ENCODE data around the gene FOXO6. TPM values are rescaled to one million over a fixed set of nuclear protein-coding genes. Genes with fewer than 3 reads are reported as not detected.

Gene FOXO6
- total RNA-seq, 2 experiments from 2014 or later: 0.19 TPM

DNA sequence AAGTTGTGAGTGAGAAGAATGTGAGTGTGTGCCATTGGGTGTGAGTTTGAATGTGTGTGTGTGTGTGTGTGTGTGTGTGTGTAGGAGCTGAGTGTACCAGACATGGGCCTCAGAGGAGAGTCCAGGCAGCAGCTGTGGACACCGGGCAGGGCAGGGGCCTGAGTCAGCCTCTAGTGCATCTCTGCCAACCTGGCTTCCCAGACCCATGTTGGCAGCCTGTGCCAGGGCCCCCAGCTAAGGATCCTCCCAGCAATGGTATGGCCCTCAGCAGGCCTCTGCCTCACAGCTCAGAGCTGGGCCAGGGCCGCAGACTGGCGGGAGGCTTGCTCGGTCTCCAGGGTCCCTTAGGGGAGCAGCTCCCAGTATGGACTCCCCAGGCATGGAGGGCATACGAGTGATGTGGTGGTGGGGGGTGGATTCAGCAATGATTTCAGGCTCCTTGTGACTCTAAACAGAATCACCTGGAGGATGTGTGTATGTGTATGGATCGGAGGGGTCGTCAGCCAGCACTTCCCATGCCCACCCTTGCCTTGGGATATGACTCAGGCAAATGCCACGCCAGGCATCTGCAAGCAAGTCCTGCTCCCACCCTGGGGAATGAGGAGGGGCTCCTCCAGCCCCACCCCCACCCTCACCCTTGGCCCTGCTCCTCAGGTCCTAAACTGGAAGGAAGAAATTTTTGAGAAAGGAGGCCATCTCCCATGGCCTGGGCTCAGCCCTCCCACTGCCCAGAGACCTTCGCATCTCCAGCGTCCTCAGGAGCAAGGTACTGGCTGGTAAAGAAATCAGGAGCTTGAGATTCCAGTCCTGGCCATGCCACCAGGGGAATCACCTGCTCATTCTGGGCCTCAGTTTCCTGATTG lies 1.8 kb upstream of the FOXO6 start:
- H3K4me3 Mint-ChIP-seq: no peak overlapping the region

DNA sequence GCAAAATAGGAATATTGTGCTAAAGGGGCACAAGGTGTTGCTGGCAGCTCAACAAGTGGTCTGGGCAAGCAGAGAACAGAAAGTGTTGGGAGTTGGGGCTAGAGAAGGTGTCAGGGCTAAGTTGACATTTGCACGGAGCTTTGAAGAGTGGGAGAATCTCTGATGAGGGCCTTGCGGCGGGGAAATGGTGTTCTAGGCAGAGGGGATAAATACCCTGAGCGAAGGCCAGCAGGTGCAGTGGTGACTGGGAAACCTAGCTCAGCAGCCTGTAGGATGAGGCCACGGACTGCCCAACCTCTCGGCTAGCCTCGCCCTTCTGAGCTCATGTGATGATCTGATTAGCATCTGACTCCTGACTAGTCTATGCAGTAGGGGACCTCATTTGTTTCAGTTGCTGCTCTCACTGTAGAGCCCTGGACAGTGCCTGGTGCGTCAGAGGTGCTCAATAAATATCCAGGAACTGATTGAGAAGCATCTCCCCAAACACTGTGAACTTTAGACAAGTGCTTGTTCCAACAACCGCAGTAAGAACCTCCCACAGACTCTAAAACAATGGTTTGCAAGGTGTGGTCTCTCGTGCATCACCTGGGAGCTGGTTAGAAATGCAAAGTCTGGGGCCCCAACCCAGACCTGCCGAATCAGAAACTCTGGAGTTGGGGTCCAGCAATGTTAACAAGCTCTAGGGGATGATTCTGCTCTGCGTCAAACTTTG lies 1.0 kb upstream of the FOXO6 start:
- DNase-seq: no peak
- H3K27ac Mint-ChIP-seq: no peak overlapping the region
- CTCF ChIA-PET: no interaction called here
- no peaks in the 10 kb centered on the region for H3K36me3 Mint-ChIP-seq
- peak overlapping the region; percentile 56 for H3K4me3 Mint-ChIP-seq
- H3K4me1 Mint-ChIP-seq (ENCODE audit: low read depth): peaks cover 4% of the 10 kb centered on the region
- H3K9me3 Mint-ChIP-seq: no peaks in the 10 kb centered on the region
- POLR2A ChIA-PET: no interaction called here
- H3K27me3 Mint-ChIP-seq: peaks cover 19% of the 10 kb centered on the region
- intact Hi-C loops (cut with micrococcal nuclease): loop anchor here (10.0 kb wide), 1 partner anchor 375 kb away; no protein-coding TSS in a partner anchor

More for the DNA sequence above, 1.8 kb upstream of the FOXO6 start:
- peaks cover 4% of the 10 kb centered on the region for H3K4me1 Mint-ChIP-seq (ENCODE audit: low read depth)
- ChIA-PET CTCF (no interaction called here), POLR2A (no interaction called here)
- H3K27me3 Mint-ChIP-seq: peaks cover 19% of the 10 kb centered on the region
- H3K36me3 Mint-ChIP-seq: no peaks in the 10 kb centered on the region
- DNase-seq: no peak
- intact Hi-C loops (cut with micrococcal nuclease): loop anchor here (10.0 kb wide), 1 partner anchor 375 kb away; no protein-coding TSS in a partner anchor
- H3K9me3 Mint-ChIP-seq: no peaks in the 10 kb centered on the region
- no peak overlapping the region for H3K27ac Mint-ChIP-seq

DNA sequence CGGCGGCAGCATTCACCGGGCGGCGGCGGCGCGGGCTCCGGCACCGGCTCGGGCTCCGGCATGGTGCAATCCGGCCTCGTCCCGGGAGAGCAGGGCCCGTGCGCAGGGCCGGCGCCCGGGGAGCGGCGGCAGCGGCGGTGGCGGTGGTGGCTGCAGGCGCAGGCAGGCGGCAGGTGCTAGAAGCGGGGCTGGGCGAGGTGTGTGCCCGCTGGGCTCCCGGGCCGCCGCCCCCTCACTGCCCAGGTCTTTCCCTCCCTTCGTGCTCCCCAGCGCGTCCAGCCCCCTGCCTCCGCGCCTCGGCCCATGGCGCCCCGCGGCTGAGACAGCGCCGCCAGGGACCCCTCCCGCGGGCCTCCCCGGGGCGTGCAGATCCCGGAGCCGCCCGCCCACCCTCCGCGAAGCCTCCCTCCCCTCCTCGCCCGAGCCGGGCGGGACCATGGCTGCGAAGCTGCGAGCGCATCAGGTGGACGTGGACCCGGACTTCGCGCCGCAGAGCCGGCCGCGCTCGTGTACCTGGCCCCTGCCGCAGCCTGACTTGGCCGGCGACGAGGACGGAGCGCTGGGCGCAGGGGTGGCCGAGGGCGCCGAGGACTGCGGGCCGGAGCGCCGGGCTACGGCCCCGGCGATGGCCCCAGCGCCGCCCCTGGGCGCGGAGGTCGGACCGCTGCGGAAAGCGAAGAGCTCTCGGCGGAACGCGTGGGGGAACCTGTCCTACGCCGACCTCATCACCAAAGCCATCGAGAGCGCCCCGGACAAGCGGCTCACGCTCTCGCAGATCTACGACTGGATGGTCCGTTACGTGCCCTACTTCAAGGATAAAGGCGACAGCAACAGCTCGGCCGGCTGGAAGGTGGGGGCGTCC lies 492 bp downstream of the FOXO6 start:
- ChIA-PET POLR2A (interaction anchor here (1.0 kb wide), 1 partner anchor 129 kb away, joined by 3 read pairs; no protein-coding TSS in a partner anchor), CTCF (interaction anchor here (1.5 kb wide), 2 partner anchors 20 to 21 kb away, joined by 4 to 6 read pairs; no protein-coding TSS in a partner anchor)
- Mint-ChIP-seq H3K27me3 (peaks cover 22% of the 10 kb centered on the region), H3K36me3 (no peaks in the 10 kb centered on the region), H3K9me3 (no peaks in the 10 kb centered on the region), H3K4me3 (no peak overlapping the region), H3K4me1 (ENCODE audit: low read depth) (peaks cover 4% of the 10 kb centered on the region), H3K27ac (no peak overlapping the region)
- intact Hi-C loops (cut with micrococcal nuclease): loop anchor here (10.0 kb wide), 1 partner anchor 377 kb away; no protein-coding TSS in a partner anchor
- DNase-seq: peak; percentile 38

DNA sequence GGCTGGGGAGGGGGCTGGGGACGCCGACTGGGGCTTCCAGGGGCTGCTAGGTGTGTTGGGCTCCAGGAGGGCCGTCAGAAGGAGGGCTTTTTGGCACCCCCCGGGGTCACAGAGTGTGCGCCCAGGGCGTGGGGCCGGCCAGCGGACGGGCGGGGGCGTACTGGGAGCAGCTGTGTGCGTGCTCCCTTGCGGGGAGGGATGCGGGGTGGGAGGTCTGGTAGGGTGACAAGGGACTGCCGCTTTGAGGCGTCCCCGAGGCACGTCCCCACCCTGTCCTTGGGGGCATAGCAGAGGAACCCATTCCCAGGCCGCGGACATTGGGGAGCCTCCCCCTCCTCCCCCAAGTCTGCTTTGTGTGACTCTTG lies 1.1 kb downstream of the FOXO6 start:
- no peak overlapping the region for H3K4me3 Mint-ChIP-seq
- DNase-seq: no peak
- H3K9me3 Mint-ChIP-seq: no peaks in the 10 kb centered on the region
- no peak overlapping the region for H3K27ac Mint-ChIP-seq
- CTCF ChIA-PET: interaction anchor here (1.5 kb wide), 2 partner anchors 20 to 21 kb away, joined by 4 to 6 read pairs; no protein-coding TSS in a partner anchor
- H3K4me1 Mint-ChIP-seq (ENCODE audit: low read depth): peaks cover 4% of the 10 kb centered on the region
- H3K27me3 Mint-ChIP-seq: peaks cover 26% of the 10 kb centered on the region
- no peaks in the 10 kb centered on the region for H3K36me3 Mint-ChIP-seq
- intact Hi-C loops (cut with micrococcal nuclease): loop anchor here (10.0 kb wide), 1 partner anchor 378 kb away; no protein-coding TSS in a partner anchor
- POLR2A ChIA-PET: interaction anchor here (1.0 kb wide), 1 partner anchor 128 kb away, joined by 3 read pairs; no protein-coding TSS in a partner anchor

DNA sequence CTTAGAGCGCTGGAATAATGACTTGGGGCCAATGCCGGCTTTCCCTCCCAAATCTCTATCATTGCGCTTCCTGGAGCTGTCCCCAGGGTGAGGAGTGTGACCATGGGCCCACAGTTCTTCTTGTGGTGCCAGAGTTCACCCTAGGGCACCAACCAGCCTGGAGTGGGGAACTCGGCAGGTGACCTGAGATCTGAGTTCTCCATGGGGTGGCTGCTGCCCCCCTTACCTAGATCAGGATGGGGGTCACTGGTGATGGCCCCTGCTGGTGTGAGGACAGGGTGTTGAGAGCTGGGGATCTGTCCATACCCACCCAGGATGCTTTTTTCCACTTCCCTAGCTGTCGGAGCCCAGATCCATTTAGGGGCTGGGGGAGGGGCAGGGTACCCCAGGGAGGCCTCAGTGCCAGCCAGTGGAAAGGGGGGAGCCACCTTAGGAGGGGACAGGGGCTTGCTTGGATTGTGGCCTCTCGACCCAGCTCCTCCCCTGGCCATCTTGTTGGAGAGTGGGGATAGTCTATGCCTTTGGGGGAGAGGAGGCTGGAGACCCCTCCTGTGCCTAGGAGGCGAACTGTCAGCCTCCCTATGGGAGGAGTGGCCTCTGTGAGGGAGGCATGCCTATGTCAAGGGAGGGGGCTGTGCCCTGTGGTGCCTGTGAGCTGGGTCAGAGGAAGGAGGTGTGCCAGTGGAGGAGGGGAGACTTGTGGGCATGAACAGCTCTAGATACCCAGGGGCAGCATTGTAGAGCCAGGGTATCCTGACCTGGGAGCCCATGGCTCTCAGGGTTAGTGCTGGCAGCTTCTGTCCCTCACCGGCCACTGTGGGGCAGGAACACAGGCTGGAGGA lies 1.7 kb downstream of the FOXO6 start:
- no peak overlapping the region for H3K27ac Mint-ChIP-seq
- ChIA-PET POLR2A (interaction anchor here (1.0 kb wide), 1 partner anchor 127 kb away, joined by 3 read pairs; no protein-coding TSS in a partner anchor), CTCF (interaction anchor here (1.5 kb wide), 1 partner anchor 19 kb away, joined by 6 read pairs; no protein-coding TSS in a partner anchor)
- H3K36me3 Mint-ChIP-seq: no peaks in the 10 kb centered on the region
- no peak for DNase-seq
- intact Hi-C loops (cut with micrococcal nuclease): loop anchor here (10.0 kb wide), 1 partner anchor 378 kb away; no protein-coding TSS in a partner anchor
- H3K27me3 Mint-ChIP-seq: peaks cover 28% of the 10 kb centered on the region
- no peaks in the 10 kb centered on the region for H3K9me3 Mint-ChIP-seq
- H3K4me1 Mint-ChIP-seq (ENCODE audit: low read depth): peaks cover 4% of the 10 kb centered on the region
- no peak overlapping the region for H3K4me3 Mint-ChIP-seq

DNA sequence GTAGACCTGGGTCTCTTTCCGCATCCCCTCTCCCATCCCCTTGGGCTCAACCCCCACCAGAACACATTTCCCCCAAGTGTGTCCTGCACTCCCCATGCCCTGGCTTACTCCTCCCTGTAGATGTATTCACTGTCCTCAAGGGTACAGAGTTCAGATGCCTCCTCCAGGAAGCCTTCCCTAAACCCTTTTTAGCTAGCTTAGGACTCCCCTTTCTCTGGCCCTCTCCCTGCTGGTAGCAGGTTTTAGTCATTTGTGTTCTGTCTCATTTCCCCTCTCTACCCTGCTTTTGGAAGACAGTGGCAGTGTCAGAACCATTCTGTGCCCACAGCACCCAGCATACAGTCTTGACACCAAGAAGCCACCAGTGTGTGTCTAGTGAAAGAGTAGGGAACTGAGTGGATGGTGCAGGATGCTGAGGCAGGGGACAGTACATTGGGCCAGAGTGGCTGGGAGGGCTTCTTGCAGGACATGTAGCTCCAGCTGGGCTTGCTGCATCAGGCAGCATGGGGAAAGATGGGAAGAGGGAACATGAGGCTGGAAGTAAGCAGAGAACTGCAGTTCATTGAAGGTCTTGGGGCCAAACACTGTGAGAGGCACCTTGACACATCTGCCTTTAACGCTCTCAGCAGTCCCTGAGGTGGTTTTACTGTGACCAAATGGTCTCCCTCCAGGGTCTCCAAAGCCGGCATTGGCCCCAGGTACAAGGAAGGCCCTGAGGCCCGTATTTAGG lies 2.5 kb downstream of the FOXO6 start:
- H3K4me1 Mint-ChIP-seq (ENCODE audit: low read depth): peaks cover 4% of the 10 kb centered on the region
- peaks cover 26% of the 10 kb centered on the region for H3K27me3 Mint-ChIP-seq
- H3K36me3 Mint-ChIP-seq: no peaks in the 10 kb centered on the region
- ChIA-PET CTCF (no interaction called here), POLR2A (no interaction called here)
- no peak overlapping the region for H3K4me3 Mint-ChIP-seq
- no peak overlapping the region for H3K27ac Mint-ChIP-seq
- DNase-seq: no peak
- H3K9me3 Mint-ChIP-seq: no peaks in the 10 kb centered on the region
- intact Hi-C loops (cut with micrococcal nuclease): loop anchor here (10.0 kb wide), 1 partner anchor 379 kb away; no protein-coding TSS in a partner anchor

DNA sequence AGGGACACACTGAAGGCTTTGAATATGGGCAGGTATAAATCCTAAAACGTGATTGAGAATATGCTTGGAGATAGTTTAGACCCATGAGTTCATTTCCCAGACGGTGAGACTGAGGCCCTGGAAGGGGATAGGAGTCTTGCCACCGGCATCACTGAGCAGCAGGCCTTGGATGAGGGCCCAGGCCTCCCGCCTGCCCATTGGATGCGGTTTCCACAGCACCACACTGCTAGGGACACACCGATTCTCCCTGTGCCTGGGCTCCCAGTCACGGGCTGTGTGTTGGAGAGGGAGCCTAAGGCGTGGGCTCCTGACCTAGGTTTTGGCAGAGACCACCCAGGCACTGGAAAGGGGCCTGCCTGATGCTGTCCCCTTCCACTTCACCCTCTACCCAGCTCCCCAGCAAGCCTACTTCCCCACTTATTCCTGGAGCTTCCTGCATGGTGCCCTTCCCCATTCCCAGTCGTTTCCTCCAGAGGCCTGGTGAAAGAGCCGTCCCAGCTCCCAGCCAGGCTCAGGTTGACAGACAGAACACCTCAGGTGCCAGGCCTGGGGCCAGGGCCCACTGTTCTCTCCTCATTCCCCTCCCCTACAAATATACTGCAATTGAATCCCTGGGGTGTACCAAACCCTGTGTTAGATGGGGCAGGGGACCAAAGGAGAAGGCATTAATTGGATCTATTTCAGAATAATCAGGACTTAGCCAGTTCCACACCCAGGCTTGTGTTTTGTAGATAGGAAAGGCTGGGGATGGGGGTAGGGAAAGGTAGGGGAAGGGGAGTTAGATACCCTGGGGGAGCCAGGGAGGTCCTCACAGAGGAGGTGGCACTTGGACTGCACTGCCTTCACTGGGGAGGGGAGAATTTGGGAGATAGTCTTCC lies 3.4 kb downstream of the FOXO6 start:
- no peak for DNase-seq
- Mint-ChIP-seq H3K4me1 (ENCODE audit: low read depth) (peaks cover 4% of the 10 kb centered on the region), H3K4me3 (no peak overlapping the region), H3K27me3 (peaks cover 34% of the 10 kb centered on the region), H3K27ac (no peak overlapping the region), H3K36me3 (no peaks in the 10 kb centered on the region), H3K9me3 (no peaks in the 10 kb centered on the region)
- ChIA-PET CTCF (no interaction called here), POLR2A (no interaction called here)
- intact Hi-C loops (cut with micrococcal nuclease): loop anchor here (10.0 kb wide), 1 partner anchor 380 kb away; no protein-coding TSS in a partner anchor

DNA sequence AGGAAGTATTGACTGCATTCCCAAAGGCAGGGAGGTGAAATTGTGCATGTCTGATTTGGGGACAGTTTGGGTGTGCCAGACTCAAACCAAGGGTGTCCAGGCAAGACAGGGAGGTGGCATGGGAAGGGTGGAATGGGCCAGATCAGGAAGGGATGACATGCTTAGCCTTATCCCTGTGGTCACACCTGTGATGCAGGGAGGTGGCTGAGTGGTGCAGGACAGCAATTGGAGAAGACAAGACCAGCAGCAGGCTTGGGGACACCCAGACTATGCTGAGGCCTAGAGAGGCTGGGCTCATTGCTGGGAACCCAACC lies 4.0 kb downstream of the FOXO6 start:
- peaks cover 4% of the 10 kb centered on the region for H3K4me1 Mint-ChIP-seq (ENCODE audit: low read depth)
- intact Hi-C loops (cut with micrococcal nuclease): loop anchor here (10.0 kb wide), 1 partner anchor 380 kb away; no protein-coding TSS in a partner anchor
- ChIA-PET CTCF (interaction anchor here (1.0 kb wide), 1 partner anchor 17 kb away, joined by 3 read pairs; no protein-coding TSS in a partner anchor), POLR2A (no interaction called here)
- no peak overlapping the region for H3K4me3 Mint-ChIP-seq
- H3K9me3 Mint-ChIP-seq: no peaks in the 10 kb centered on the region
- peaks cover 32% of the 10 kb centered on the region for H3K27me3 Mint-ChIP-seq
- no peak overlapping the region for H3K27ac Mint-ChIP-seq
- H3K36me3 Mint-ChIP-seq: no peaks in the 10 kb centered on the region
- DNase-seq: no peak

DNA sequence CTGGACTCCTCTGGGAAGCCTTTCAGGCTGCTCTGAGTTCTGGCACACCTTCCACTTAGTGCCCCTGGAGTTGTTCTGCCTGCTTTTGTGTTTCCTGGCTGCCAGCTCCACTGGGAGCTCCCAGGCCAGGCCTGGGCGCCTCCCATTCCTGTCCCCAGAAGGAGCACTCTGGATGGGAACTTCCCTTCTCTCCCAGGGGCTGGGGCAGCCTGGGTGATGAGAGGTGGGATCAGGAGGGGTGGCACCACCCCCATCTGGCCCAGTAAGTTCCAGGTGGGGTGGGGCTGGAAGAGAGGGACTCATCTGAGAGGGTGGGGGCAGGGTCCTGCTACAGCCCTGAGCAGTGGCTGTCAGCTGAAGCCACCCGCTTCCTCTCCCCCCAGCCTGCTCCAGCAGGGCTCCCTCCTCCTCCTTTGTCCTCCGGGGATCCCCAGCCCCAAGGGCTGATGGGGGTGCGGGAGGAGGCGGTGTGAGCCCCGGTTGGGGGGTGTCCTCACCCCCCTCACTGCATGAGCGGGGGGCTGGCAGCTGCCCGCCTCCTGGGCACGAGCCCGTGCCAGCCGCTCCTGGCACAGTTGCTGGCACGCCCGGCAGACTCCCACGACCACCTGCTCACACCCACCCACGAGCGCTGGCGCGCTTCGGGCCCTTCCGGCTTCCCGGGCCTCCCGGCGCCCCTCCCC lies 4.7 kb downstream of the FOXO6 start:
- no peaks in the 10 kb centered on the region for H3K36me3 Mint-ChIP-seq
- peaks cover 34% of the 10 kb centered on the region for H3K27me3 Mint-ChIP-seq
- peaks cover 2% of the 10 kb centered on the region for H3K4me1 Mint-ChIP-seq (ENCODE audit: low read depth)
- no peak overlapping the region for H3K4me3 Mint-ChIP-seq
- CTCF ChIA-PET: interaction anchor here (1.0 kb wide), 1 partner anchor 17 kb away, joined by 3 read pairs; no protein-coding TSS in a partner anchor
- H3K27ac Mint-ChIP-seq: no peak overlapping the region
- no peaks in the 10 kb centered on the region for H3K9me3 Mint-ChIP-seq
- POLR2A ChIA-PET: no interaction called here
- intact Hi-C loops (cut with micrococcal nuclease): loop anchor here (10.0 kb wide), 1 partner anchor 381 kb away; no protein-coding TSS in a partner anchor
- peak; percentile 41 for DNase-seq

Data from activated CD4-positive, alpha-beta memory T cell treated with anti-CD3 and anti-CD28 coated beads for 36 hours (primary cell).